CD4-positive, alpha-beta memory T cell (primary cell): Measurements from ENCODE around the gene USP49. TPM values are rescaled to one million over a fixed set of nuclear protein-coding genes. Genes with fewer than 3 reads are reported as not detected.

Experiments used
- CTCF ChIA-PET: fragments of 350-600 bp; sonication (Branson Sonifier 250); formaldehyde crosslinking; loops from one replicate; lab custom pipeline; 2021; ENCODE audit warnings: inconsistent platforms; ENCODE audit not compliant: partially characterized antibody; lab: Charles Lee
- POLR2A ChIA-PET: fragments of 350-600 bp; sonication (Branson Sonifier 250); formaldehyde crosslinking; loops from one replicate; lab custom pipeline; 2021; ENCODE audit not compliant: partially characterized antibody; lab: Charles Lee
- DNase-seq, 5 donors: peaks; one replicate each; pipeline versions ENCODE4 v3.0.0 to v3.0.0-alpha.2; 2020 to 2022; ENCODE audit warnings: mixed read lengths in 1 of 5
- H3K27ac ChIP-seq: one replicate; pipeline ENCODE4 v1.7.0; 2013; ENCODE audit warnings: low read depth, low read length
- H3K27me3 ChIP-seq: 2 replicates; pipeline ENCODE4 v1.7.0; 2013; ENCODE audit warnings: mild to moderate bottlenecking, low read length, moderate library complexity; ENCODE audit not compliant: insufficient read depth
- H3K36me3 ChIP-seq: 2 replicates; pipeline ENCODE4 v1.7.0; 2013; ENCODE audit warnings: mild to moderate bottlenecking, low read length, moderate library complexity; ENCODE audit not compliant: insufficient read depth
- H3K4me1 ChIP-seq: 2 replicates; pipeline ENCODE4 v1.7.0; 2013; ENCODE audit warnings: mild to moderate bottlenecking, low read length, moderate library complexity; ENCODE audit not compliant: insufficient read depth
- H3K4me3 ChIP-seq, 2 donors: one replicate each; pipeline ENCODE4 v1.7.0; 2013; ENCODE audit warnings: low read length in 2 of 2, mild to moderate bottlenecking in 1 of 2
- H3K9me3 ChIP-seq, 2 donors: one replicate each; pipeline ENCODE4 v1.7.0; 2013; ENCODE audit warnings: low read length in 2 of 2, control low read depth in 1 of 2; ENCODE audit not compliant: control insufficient read depth in 1 of 2
- H3K27ac Mint-ChIP-seq, 7 donors: one replicate each; pipeline ENCODE4 v1.8.0; 2020 to 2021; ENCODE audit warnings: mixed read lengths in 7 of 7, mild to moderate bottlenecking in 6 of 7, inconsistent platforms in 3 of 7, moderate library complexity in 3 of 7
- H3K27me3 Mint-ChIP-seq, 2 donors: one replicate each; pipeline ENCODE4 v1.8.0; 2020 to 2021; ENCODE audit warnings: mixed read lengths in 2 of 2
- H3K36me3 Mint-ChIP-seq, 2 donors: one replicate each; pipeline ENCODE4 v1.8.0; 2020 to 2021; ENCODE audit warnings: mixed read lengths in 2 of 2, inconsistent platforms in 1 of 2, mild to moderate bottlenecking in 1 of 2
- H3K4me1 Mint-ChIP-seq, 4 donors: one replicate each; pipeline ENCODE4 v1.8.0; 2020 to 2021; ENCODE audit warnings: mixed read lengths in 4 of 4, mild to moderate bottlenecking in 1 of 4
- H3K4me3 Mint-ChIP-seq, 8 donors: one replicate each; pipeline ENCODE4 v1.8.0; 2020 to 2021; ENCODE audit warnings: mixed read lengths in 8 of 8, mild to moderate bottlenecking in 7 of 8, moderate library complexity in 6 of 8, inconsistent platforms in 3 of 8
- H3K9me3 Mint-ChIP-seq, 8 donors: one replicate each; pipeline ENCODE4 v1.8.0; 2020 to 2021; ENCODE audit warnings: mixed read lengths in 8 of 8, mild to moderate bottlenecking in 5 of 8, inconsistent platforms in 3 of 8, moderate library complexity in 1 of 8
- intact Hi-C: fragments of 100-400 bp; cut with micrococcal nuclease; formaldehyde crosslinking; loops from one replicate; pipeline ENCODE4 v1.15.1; 2023
- polyA plus RNA-seq, 2 donors: library from polyadenylated mRNA; unstranded; fragments of 300-500 nt; fragmentation: Illumina TruSeq; gene quantifications; one replicate each; pipeline ENCODE4 v1.2.3, GENCODE V29; 2021
- total RNA-seq, 2 experiments: library from RNA; stranded (reverse); gene quantifications; one replicate each; pipeline ENCODE4 v1.2.3, GENCODE V29; 2021

The USP49 gene
- total and polyA plus RNA-seq, 4 experiments from 2014 or later: 0.18 to 2.4 (median 1.1) TPM

GRCh38 chr6:41805830-41806774 is 89.1 kb downstream of the USP49 start:
- Mint-ChIP-seq H3K4me3 (no peak overlapping the region), H3K9me3 (no peaks in the 10 kb centered on the region), H3K36me3 (no peaks in the 10 kb centered on the region), H3K27ac (no peak overlapping the region), H3K4me1 (peaks cover 0 to 1% (median 0%) of the 10 kb centered on the region in 4 donors), H3K27me3 (no peaks in the 10 kb centered on the region)
- H3K27me3 ChIP-seq: no peaks in the 10 kb centered on the region
- ChIA-PET POLR2A (no interaction called here), CTCF (no interaction called here)
- no peaks in the 10 kb centered on the region for H3K4me1 ChIP-seq
- intact Hi-C loops: no loop called here
- no peaks in the 10 kb centered on the region for H3K36me3 ChIP-seq
- no peaks in the 10 kb centered on the region for H3K9me3 ChIP-seq
- DNase-seq: no peak
- no peak overlapping the region for H3K4me3 ChIP-seq
- no peak overlapping the region for H3K27ac ChIP-seq

GRCh38 chr6:41801380-41801779 is 93.8 kb downstream of the USP49 start:
- H3K9me3 Mint-ChIP-seq: no peaks in the 10 kb centered on the region

GRCh38 chr6:41799559-41799911 is 95.6 kb downstream of the USP49 start:
- no peaks in the 10 kb centered on the region for H3K4me1 ChIP-seq
- no peaks in the 10 kb centered on the region for H3K27me3 Mint-ChIP-seq
- no peaks in the 10 kb centered on the region for H3K9me3 Mint-ChIP-seq
- H3K4me1 Mint-ChIP-seq: peaks cover 0 to 1% (median 0%) of the 10 kb centered on the region in 4 donors
- H3K27me3 ChIP-seq: no peaks in the 10 kb centered on the region
- no peak overlapping the region for H3K4me3 ChIP-seq
- intact Hi-C loops: no loop called here
- H3K9me3 ChIP-seq: no peaks in the 10 kb centered on the region
- no peak overlapping the region for H3K27ac ChIP-seq
- ChIA-PET CTCF (interaction anchor here (1.2 to 2.7 kb wide), 2 partner anchors 122 to 245 kb away, joined by 4 to 10 read pairs; partner anchors contain the start of genes BYSL and MED20), POLR2A (interaction anchor here (1.8 kb wide), 1 partner anchor 12 kb away, joined by 5 read pairs; the partner anchor contains the start of gene TOMM6)
- no peak overlapping the region for H3K4me3 Mint-ChIP-seq
- peaks cover 4 to 6% of the 10 kb centered on the region in 2 donors for H3K36me3 Mint-ChIP-seq
- DNase-seq: no peak
- H3K36me3 ChIP-seq: no peaks in the 10 kb centered on the region
- H3K27ac Mint-ChIP-seq: peak overlapping the region in 1 of 7 donors; percentile 13

More at GRCh38 chr6:41801380-41801779, 93.8 kb downstream of the USP49 start:
- Mint-ChIP-seq H3K36me3 (peaks cover 0 to 4% of the 10 kb centered on the region in 2 donors), H3K4me1 (peaks cover 0 to 1% (median 0%) of the 10 kb centered on the region in 4 donors), H3K27me3 (no peaks in the 10 kb centered on the region), H3K4me3 (no peak overlapping the region), H3K27ac (no peak overlapping the region)
- no peak for DNase-seq
- Histone ChIP-seq H3K4me3 (no peak overlapping the region), H3K36me3 (no peaks in the 10 kb centered on the region), H3K9me3 (no peaks in the 10 kb centered on the region), H3K4me1 (no peaks in the 10 kb centered on the region), H3K27ac (no peak overlapping the region), H3K27me3 (no peaks in the 10 kb centered on the region)
- ChIA-PET POLR2A (interaction anchor here (0.6 to 0.9 kb wide), 2 partner anchors 14 to 370 kb away, joined by 3 read pairs; partner anchors contain the start of gene TOMM6), CTCF (interaction anchor here (0.9 to 2.7 kb wide), 2 partner anchors 14 to 243 kb away, joined by 3 to 10 read pairs; partner anchors contain the start of gene TOMM6)
- intact Hi-C loops: no loop called here

GRCh38 chr6:41798901-41799558 is 96.1 kb downstream of the USP49 start:
- Histone ChIP-seq H3K9me3 (no peaks in the 10 kb centered on the region), H3K36me3 (no peaks in the 10 kb centered on the region), H3K27me3 (no peaks in the 10 kb centered on the region), H3K27ac (no peak overlapping the region), H3K4me1 (no peaks in the 10 kb centered on the region), H3K4me3 (no peak overlapping the region)
- Mint-ChIP-seq H3K4me3 (no peak overlapping the region), H3K36me3 (peaks cover 6 to 7% of the 10 kb centered on the region in 2 donors), H3K27ac (peak overlapping the region in 1 of 7 donors; percentile 13), H3K9me3 (no peaks in the 10 kb centered on the region), H3K27me3 (no peaks in the 10 kb centered on the region), H3K4me1 (peaks cover 0 to 1% (median 0%) of the 10 kb centered on the region in 4 donors)
- intact Hi-C loops: no loop called here
- DNase-seq: no peak
- POLR2A ChIA-PET: interaction anchor here (1.8 kb wide), 1 partner anchor 11 kb away, joined by 5 read pairs; the partner anchor contains the start of gene TOMM6
- CTCF ChIA-PET: interaction anchor here (1.2 to 2.7 kb wide), 2 partner anchors 122 to 245 kb away, joined by 4 to 10 read pairs; partner anchors contain the start of genes BYSL and MED20

GRCh38 chr6:41796474-41796873 is 98.7 kb downstream of the USP49 start:
- ChIA-PET CTCF (interaction anchor here (0.7 kb wide), 1 partner anchor 124 kb away, joined by 4 read pairs; the partner anchor contains the start of gene MED20), POLR2A (interaction anchor here (1.5 kb wide), 1 partner anchor 9 kb away, joined by 5 read pairs; the partner anchor contains the start of gene TOMM6)
- no peaks in the 10 kb centered on the region for H3K4me1 ChIP-seq
- Mint-ChIP-seq H3K36me3 (peaks cover 9 to 24% of the 10 kb centered on the region in 2 donors), H3K4me1 (peaks cover 0 to under 1% (median 0%) of the 10 kb centered on the region in 4 donors), H3K9me3 (no peaks in the 10 kb centered on the region), H3K27me3 (no peaks in the 10 kb centered on the region), H3K4me3 (no peak overlapping the region), H3K27ac (no peak overlapping the region)
- intact Hi-C loops: no loop called here
- H3K27me3 ChIP-seq: no peaks in the 10 kb centered on the region
- DNase-seq: no peak
- H3K9me3 ChIP-seq: no peaks in the 10 kb centered on the region
- H3K36me3 ChIP-seq: peaks cover 11% of the 10 kb centered on the region
- H3K27ac ChIP-seq: no peak overlapping the region
- H3K4me3 ChIP-seq: no peak overlapping the region

- POLR2A ChIA-PET: interaction anchor here (0.6 to 1.6 kb wide), 3 partner anchors 14 to 847 kb away, joined by 3 read pairs; partner anchors contain the start of gene TAF8
- intact Hi-C loops: no loop called here
- H3K27ac Mint-ChIP-seq: peak overlapping the region in 1 of 7 donors; percentile 69
Measured at GRCh38 chr6:41791984-41792383, 103.2 kb downstream of the USP49 start.

More at GRCh38 chr6:41791984-41792383, 103.2 kb downstream of the USP49 start:
- H3K9me3 ChIP-seq: no peaks in the 10 kb centered on the region
- H3K27ac ChIP-seq: no peak overlapping the region
- peaks cover 0 to 2% of the 10 kb centered on the region in 2 donors for H3K27me3 Mint-ChIP-seq
- no peak overlapping the region for H3K4me3 Mint-ChIP-seq
- H3K36me3 ChIP-seq: peaks cover 32% of the 10 kb centered on the region
- peaks cover 10% of the 10 kb centered on the region for H3K4me1 ChIP-seq
- no peak overlapping the region for H3K4me3 ChIP-seq
- H3K4me1 Mint-ChIP-seq: peaks cover 4 to 20% (median 8%) of the 10 kb centered on the region in 4 donors
- H3K36me3 Mint-ChIP-seq: peaks cover 24 to 48% of the 10 kb centered on the region in 2 donors
- H3K27me3 ChIP-seq: no peaks in the 10 kb centered on the region
- DNase-seq: no peak
- CTCF ChIA-PET: interaction anchor here (1.1 to 1.3 kb wide), 2 partner anchors 10 to 11 kb away, joined by 3 read pairs; partner anchors contain the start of gene PRICKLE4
- no peaks in the 10 kb centered on the region for H3K9me3 Mint-ChIP-seq
